Central memory CD8-positive, alpha-beta T cell (primary cell): ENCODE data around the gene CDC42BPA.
"Not testable (repeated sequence)": the region's sequence is repeated elsewhere in the genome, so short reads cannot be mapped to it uniquely, and the experiment has no call there.

Source experiments
- ATAC-seq: fragments of 150-1000 bp; cut with Tn5 transposase; replicated peaks from 2 replicates; pipeline ENCODE4 v1.10.0; 2022; ENCODE audit warnings: mild to moderate bottlenecking, moderate FRiP score, moderate number of reproducible peaks; ENCODE audit not compliant: poor library complexity, severe bottlenecking; ENCODE audit errors: extremely low read depth
- DNase-seq, 2 donors: peaks; one replicate each; pipeline ENCODE4 v3.0.0; 2021; ENCODE audit warnings: low spot score in 2 of 2
- H3K27ac Mint-ChIP-seq: one replicate; pipeline ENCODE4 v1.8.0; 2022; ENCODE audit warnings: low read depth, mild to moderate bottlenecking, moderate library complexity, mixed read lengths
- H3K27me3 Mint-ChIP-seq: one replicate; pipeline ENCODE4 v1.8.0; 2022; ENCODE audit warnings: mixed read lengths
- H3K36me3 Mint-ChIP-seq: one replicate; pipeline ENCODE4 v1.8.0; 2022; ENCODE audit warnings: mild to moderate bottlenecking, moderate library complexity, mixed read lengths; ENCODE audit not compliant: insufficient read depth
- H3K4me1 Mint-ChIP-seq: one replicate; pipeline ENCODE4 v1.8.0; 2022; ENCODE audit warnings: mixed read lengths
- H3K4me3 Mint-ChIP-seq: one replicate; pipeline ENCODE4 v1.8.0; 2022; ENCODE audit warnings: mild to moderate bottlenecking, moderate library complexity, mixed read lengths
- H3K9me3 Mint-ChIP-seq: one replicate; pipeline ENCODE4 v1.8.0; 2022; ENCODE audit warnings: mixed read lengths

CDC42BPA gene

DNA sequence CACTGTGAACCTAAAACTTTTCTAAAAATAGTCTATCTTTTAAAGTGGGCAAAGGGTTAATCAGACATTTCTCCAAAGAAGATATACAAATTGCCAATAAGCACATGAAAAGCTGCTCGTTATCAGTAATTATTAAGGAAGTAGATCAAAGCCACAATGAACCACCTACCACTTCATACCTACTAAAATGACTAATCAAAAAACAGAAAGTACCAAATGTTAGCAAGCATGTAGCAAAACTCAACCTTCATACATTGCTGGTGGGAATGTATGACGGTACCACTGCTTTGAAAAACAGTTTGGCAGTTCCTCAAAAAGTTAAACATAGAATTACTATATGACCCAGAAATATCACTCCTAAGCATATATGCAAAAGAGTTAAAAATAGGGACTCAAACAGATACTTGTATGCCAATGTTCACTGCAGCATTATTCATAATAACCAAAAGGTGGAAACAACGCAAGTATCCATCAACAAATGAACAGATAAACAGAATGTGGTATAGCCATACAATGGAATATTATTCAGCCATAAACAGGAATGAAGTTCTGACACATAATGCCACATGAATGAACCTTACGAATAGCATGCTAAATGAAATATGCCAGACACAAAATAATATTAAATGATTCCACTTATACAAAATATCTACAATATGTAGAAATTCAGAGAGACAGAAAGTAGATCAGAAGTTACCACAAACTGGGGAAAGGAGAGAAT is 21.1 kb downstream of the CDC42BPA start:
- H3K27ac Mint-ChIP-seq: no peak overlapping the region
- no peak for ATAC-seq
- no peaks in the 10 kb centered on the region for H3K36me3 Mint-ChIP-seq
- H3K4me1 Mint-ChIP-seq: no peaks in the 10 kb centered on the region
- no peak overlapping the region for H3K4me3 Mint-ChIP-seq
- peaks cover 19% of the 10 kb centered on the region for H3K27me3 Mint-ChIP-seq
- no peaks in the 10 kb centered on the region for H3K9me3 Mint-ChIP-seq
- DNase-seq: no peak

- no peak overlapping the region for H3K4me3 Mint-ChIP-seq
- no peaks in the 10 kb centered on the region for H3K4me1 Mint-ChIP-seq
- H3K36me3 Mint-ChIP-seq: no peaks in the 10 kb centered on the region
- H3K27ac Mint-ChIP-seq: no peak overlapping the region
- H3K27me3 Mint-ChIP-seq: peaks cover 10% of the 10 kb centered on the region
- ATAC-seq (no peak), DNase-seq (no peak)
- no peaks in the 10 kb centered on the region for H3K9me3 Mint-ChIP-seq
These were observed 22.7 kb downstream of the CDC42BPA start for GRCh38 chr1:227295609-227296008.

DNA sequence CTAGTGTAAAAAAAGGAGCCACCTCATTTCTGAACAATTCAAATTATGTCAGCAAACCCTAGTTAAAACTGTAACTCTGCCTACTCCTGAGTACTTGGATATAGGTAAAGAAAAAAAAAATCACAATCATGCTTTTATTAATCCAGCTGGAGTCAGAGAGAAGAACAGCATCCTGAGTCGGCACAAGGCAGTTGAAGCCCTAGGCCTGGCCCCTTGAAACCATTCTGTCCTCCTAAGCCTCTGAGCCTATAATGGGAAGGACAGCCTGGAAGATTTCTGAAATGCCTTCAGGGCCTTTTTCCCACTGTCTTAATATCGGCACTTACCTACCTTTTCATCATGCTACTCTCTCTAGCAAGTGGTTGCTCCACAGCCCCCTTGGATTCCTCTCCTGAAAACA is 32.5 kb downstream of the CDC42BPA start:
- Mint-ChIP-seq H3K27me3 (peaks cover 30% of the 10 kb centered on the region), H3K27ac (no peak overlapping the region), H3K4me3 (no peak overlapping the region), H3K36me3 (no peaks in the 10 kb centered on the region), H3K9me3 (peaks cover 9% of the 10 kb centered on the region), H3K4me1 (no peaks in the 10 kb centered on the region)
- DNase-seq (no peak), ATAC-seq (no peak)

- no peaks in the 10 kb centered on the region for H3K36me3 Mint-ChIP-seq
- ATAC-seq (no peak), DNase-seq (no peak)
- H3K9me3 Mint-ChIP-seq: peaks cover 6% of the 10 kb centered on the region
- H3K27ac Mint-ChIP-seq: no peak overlapping the region
- H3K27me3 Mint-ChIP-seq: peaks cover 16% of the 10 kb centered on the region
- H3K4me1 Mint-ChIP-seq: no peaks in the 10 kb centered on the region
- H3K4me3 Mint-ChIP-seq: no peak overlapping the region
These were observed 36.9 kb downstream of the CDC42BPA start for GRCh38 chr1:227281371-227281770.

DNA sequence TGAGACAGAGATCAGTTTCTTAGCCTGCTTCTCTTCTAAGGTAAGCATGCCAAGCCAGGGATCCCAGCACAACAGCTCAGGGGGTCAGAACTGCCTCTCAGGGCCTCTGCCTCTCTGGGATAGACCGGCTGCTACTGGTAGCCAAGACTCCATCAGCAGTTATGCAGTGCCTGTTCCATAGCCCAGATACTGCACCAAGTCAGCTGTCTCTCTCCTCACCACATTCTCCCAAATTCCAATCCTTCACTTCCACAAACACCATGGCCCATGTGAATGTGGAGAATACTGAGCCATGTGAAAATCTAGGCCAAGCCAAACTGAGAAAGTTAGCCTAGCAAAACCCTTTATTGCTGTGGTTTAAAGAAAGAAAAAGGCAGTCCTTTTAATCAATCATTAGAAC is 37.5 kb downstream of the CDC42BPA start:
- peaks cover 16% of the 10 kb centered on the region for H3K27me3 Mint-ChIP-seq
- peaks cover under 1% of the 10 kb centered on the region for H3K9me3 Mint-ChIP-seq
- no peak overlapping the region for H3K27ac Mint-ChIP-seq
- DNase-seq (no peak), ATAC-seq (no peak)
- no peak overlapping the region for H3K4me3 Mint-ChIP-seq
- no peaks in the 10 kb centered on the region for H3K4me1 Mint-ChIP-seq
- no peaks in the 10 kb centered on the region for H3K36me3 Mint-ChIP-seq

DNA sequence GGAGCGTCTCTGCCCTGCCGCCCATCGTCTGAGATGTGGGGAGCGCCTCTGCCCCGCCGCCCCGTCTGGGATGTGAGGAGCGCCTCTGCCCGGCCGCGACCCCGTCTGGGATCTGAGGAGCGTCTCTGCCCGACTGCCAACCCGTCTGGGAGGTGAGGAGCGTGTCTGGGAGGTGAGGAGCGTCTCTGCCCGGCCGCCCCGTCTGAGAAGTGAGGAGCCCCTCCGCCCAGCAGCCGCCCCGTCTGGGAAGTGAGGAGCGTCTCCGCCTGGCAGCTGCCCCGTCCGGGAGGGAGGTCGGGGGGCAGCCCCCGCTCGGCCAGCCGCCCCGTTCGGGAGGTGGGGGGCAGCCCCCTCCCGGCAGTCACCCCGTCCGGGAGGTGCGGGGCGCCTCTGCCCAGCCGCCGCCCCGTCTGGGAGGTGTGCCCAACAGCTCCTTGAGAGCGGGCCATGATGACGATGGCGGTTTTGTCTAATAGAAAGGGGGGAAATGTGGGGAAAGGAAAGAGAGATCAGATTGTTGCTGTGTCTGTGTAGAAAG is 42.1 kb downstream of the CDC42BPA start:
- not testable (repeated sequence) for H3K36me3 Mint-ChIP-seq, H3K4me1 Mint-ChIP-seq, H3K9me3 Mint-ChIP-seq, DNase-seq, H3K27ac Mint-ChIP-seq, ATAC-seq, H3K4me3 Mint-ChIP-seq
- H3K27me3 Mint-ChIP-seq: peaks cover 31% of the 10 kb centered on the region

DNA sequence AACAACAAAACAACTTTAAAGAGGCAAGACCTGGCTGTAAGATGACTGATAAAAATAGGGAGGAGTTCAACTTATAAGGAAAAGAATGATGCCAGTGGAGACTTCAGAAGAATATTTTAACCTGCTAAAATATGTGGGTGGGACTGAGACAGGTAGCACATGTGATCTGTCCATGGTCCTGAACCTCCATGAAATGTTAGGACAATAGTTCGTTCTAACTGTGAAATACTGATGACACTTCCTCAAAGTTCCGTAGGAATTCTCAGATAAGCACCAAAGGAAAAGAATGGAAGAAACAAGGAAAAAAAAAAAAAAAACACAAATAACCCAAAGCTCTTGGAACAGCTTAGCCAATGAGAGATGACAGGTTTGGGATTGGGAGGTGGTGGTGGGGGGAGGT is 44.7 kb downstream of the CDC42BPA start:
- no peaks in the 10 kb centered on the region for H3K36me3 Mint-ChIP-seq
- no peaks in the 10 kb centered on the region for H3K9me3 Mint-ChIP-seq
- H3K27ac Mint-ChIP-seq: no peak overlapping the region
- no peak for ATAC-seq
- peaks cover 45% of the 10 kb centered on the region for H3K27me3 Mint-ChIP-seq
- no peak overlapping the region for H3K4me3 Mint-ChIP-seq
- no peaks in the 10 kb centered on the region for H3K4me1 Mint-ChIP-seq
- no peak for DNase-seq

- Mint-ChIP-seq H3K9me3 (no peaks in the 10 kb centered on the region), H3K4me1 (no peaks in the 10 kb centered on the region), H3K27me3 (peaks cover 51% of the 10 kb centered on the region), H3K4me3 (no peak overlapping the region), H3K36me3 (no peaks in the 10 kb centered on the region), H3K27ac (no peak overlapping the region)
- no peak for DNase-seq
- no peak for ATAC-seq
These were observed 45.9 kb downstream of the CDC42BPA start for GRCh38 chr1:227272428-227272827.

DNA sequence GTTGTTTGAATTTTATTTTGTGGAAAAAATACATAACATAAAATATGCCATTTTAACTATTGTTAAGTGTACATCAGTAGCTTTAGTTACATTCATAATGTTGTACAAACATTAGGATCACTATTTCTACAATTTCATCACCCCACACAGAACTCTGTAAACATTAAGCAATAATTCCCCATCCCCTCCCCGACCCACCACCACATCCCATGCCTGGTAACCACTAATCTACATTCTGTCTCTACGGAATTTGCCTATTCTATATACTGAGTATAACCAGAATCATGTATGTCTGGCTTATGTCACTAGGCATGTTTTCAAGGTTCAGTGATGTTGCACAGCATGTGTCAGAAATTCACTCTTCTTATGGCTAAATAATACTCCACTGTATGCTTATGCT is 47.7 kb downstream of the CDC42BPA start:
- Mint-ChIP-seq H3K36me3 (no peaks in the 10 kb centered on the region), H3K27ac (no peak overlapping the region), H3K4me1 (no peaks in the 10 kb centered on the region), H3K9me3 (no peaks in the 10 kb centered on the region), H3K27me3 (peaks cover 66% of the 10 kb centered on the region), H3K4me3 (no peak overlapping the region)
- DNase-seq: no peak
- ATAC-seq: no peak

GRCh38 chr1:227268943-227269342 is 49.3 kb downstream of the CDC42BPA start:
- Mint-ChIP-seq H3K27ac (no peak overlapping the region), H3K4me1 (no peaks in the 10 kb centered on the region), H3K36me3 (no peaks in the 10 kb centered on the region), H3K9me3 (no peaks in the 10 kb centered on the region), H3K4me3 (no peak overlapping the region), H3K27me3 (peaks cover 60% of the 10 kb centered on the region)
- ATAC-seq (no peak), DNase-seq (no peak)

DNA sequence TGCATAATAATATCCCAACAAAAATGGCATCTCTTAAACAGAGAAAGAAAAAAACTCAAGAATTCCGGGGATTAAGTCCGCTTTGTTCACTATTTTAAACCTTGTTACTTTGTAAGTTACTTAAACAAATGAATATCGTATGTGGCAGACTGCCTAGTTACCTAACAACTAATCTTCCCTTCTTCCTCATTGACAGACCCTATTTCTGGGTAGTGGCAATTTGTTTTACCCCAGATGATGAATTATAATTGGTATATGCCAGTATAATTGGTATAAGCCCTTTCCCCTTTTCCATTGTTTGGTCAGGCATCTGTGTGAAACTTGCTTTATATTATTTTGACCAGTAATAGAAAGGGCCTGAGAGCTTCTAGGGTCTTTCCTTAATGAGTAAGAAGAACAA is 52.4 kb downstream of the CDC42BPA start:
- DNase-seq (no peak), ATAC-seq (no peak)
- no peaks in the 10 kb centered on the region for H3K36me3 Mint-ChIP-seq
- no peak overlapping the region for H3K4me3 Mint-ChIP-seq
- H3K27me3 Mint-ChIP-seq: peaks cover 43% of the 10 kb centered on the region
- H3K27ac Mint-ChIP-seq: no peak overlapping the region
- H3K9me3 Mint-ChIP-seq: no peaks in the 10 kb centered on the region
- H3K4me1 Mint-ChIP-seq: no peaks in the 10 kb centered on the region

- Mint-ChIP-seq H3K36me3 (no peaks in the 10 kb centered on the region), H3K4me1 (no peaks in the 10 kb centered on the region), H3K27me3 (peaks cover 24% of the 10 kb centered on the region), H3K27ac (no peak overlapping the region), H3K4me3 (no peak overlapping the region), H3K9me3 (no peaks in the 10 kb centered on the region)
- no peak for DNase-seq
- no peak for ATAC-seq
These were observed 54.4 kb downstream of the CDC42BPA start for GRCh38 chr1:227263869-227264268.

DNA sequence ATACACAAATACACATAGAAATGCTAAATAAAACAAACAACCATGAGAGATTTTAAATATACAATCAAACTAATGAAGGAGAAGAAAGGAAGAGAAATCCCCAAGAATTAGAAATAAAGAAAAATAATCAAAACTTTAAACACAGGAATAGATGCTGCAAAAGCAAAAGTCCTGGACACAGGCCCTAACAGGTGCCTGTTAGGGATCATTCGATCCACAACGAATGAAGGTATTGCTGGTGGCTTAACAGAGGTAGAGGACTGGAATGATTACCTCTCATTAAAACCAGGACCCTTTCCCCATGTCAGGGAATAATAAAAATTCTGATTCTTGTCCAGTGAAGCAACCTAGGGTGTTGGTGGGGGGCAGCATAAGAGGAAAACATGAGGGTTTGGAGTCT is 56.8 kb downstream of the CDC42BPA start:
- DNase-seq (no peak), ATAC-seq (no peak)
- H3K4me3 Mint-ChIP-seq: no peak overlapping the region
- peaks cover 6% of the 10 kb centered on the region for H3K27me3 Mint-ChIP-seq
- H3K27ac Mint-ChIP-seq: no peak overlapping the region
- no peaks in the 10 kb centered on the region for H3K36me3 Mint-ChIP-seq
- no peaks in the 10 kb centered on the region for H3K9me3 Mint-ChIP-seq
- H3K4me1 Mint-ChIP-seq: no peaks in the 10 kb centered on the region
